Measurements from ENCODE around the gene TMPRSS4. TPM values are rescaled to one million over a fixed set of nuclear protein-coding genes. Genes with fewer than 3 reads are reported as not detected.

Gene TMPRSS4
- total RNA-seq, 1 experiment from 2014 or later = not detected

GRCh38 chr11:118129471-118130172, 52.7 kb downstream of the TMPRSS4 start:
- H4K5ac ChIP-seq (ENCODE audit: insufficient read length, low read depth, low read length) = no peak overlapping the region
- no peak overlapping the region for H4K8ac ChIP-seq (replicated peaks; ENCODE audit: insufficient read length, low read depth, low read length)
- no peak overlapping the region for H2BK15ac ChIP-seq (ENCODE audit: low read depth, low read length)
- H3K36me3 Mint-ChIP-seq (ENCODE audit: insufficient read depth in 1 of 3, low read depth in 3 of 3) = no peaks in the 10 kb centered on the region
- H3K9me3 ChIP-seq (ENCODE audit: control insufficient read depth, low read depth, low read length) = no peaks in the 10 kb centered on the region
- H3K4me2 ChIP-seq (ENCODE audit: insufficient read depth, insufficient read length, low read length) = no peak overlapping the region
- H3K4me3 Mint-ChIP-seq = no peak overlapping the region
- H2AK5ac ChIP-seq (ENCODE audit: insufficient read length, low read length) = no peak overlapping the region
- no peaks in the 10 kb centered on the region for H3K4me1 ChIP-seq (ENCODE audit: insufficient read depth, low read length)
- H3K27me3 Mint-ChIP-seq (ENCODE audit: low read depth) = peaks cover 15% of the 10 kb centered on the region
- no peak overlapping the region for H3T11ph ChIP-seq (ENCODE audit: low read length)
- H3K23ac ChIP-seq (ENCODE audit: insufficient read length, low read depth, low read length) = no peak overlapping the region
- H3K9ac ChIP-seq (ENCODE audit: extremely low read depth, insufficient read length, low read length) = no peak overlapping the region
- H3K4ac ChIP-seq (ENCODE audit: low read depth, low read length) = no peak overlapping the region
- no peak overlapping the region for H2AFZ ChIP-seq (ENCODE audit: low read length)
- H3K23me2 ChIP-seq (ENCODE audit: insufficient read length, low read depth, low read length, poor library complexity, severe bottlenecking) = no peaks in the 10 kb centered on the region
- TF ChIP-seq CTCF (conservative IDR thresholded peaks at IDR 0.05) = no peak
- no peak overlapping the region for H2BK5ac ChIP-seq (ENCODE audit: insufficient read length, low read length)
- H4K91ac ChIP-seq (ENCODE audit: insufficient read length, low read depth, low read length) = no peak overlapping the region
- no peak overlapping the region for H3K56ac ChIP-seq (ENCODE audit: insufficient read length, low read depth, low read length)
- H2BK20ac ChIP-seq (ENCODE audit: low read depth, low read length, poor library complexity, severe bottlenecking) = no peak overlapping the region
- H3K4me1 Mint-ChIP-seq = peaks cover 6 to 12% of the 10 kb centered on the region in 2 experiments
- DNase-seq = no peak
- H3K79me1 ChIP-seq (ENCODE audit: insufficient read depth, low read depth, low read length, poor library complexity, severe bottlenecking) = no peaks in the 10 kb centered on the region
- H3K27me3 ChIP-seq (ENCODE audit: insufficient read depth, low read length) = no peaks in the 10 kb centered on the region
- no peaks in the 10 kb centered on the region for H4K20me1 ChIP-seq (ENCODE audit: control insufficient read depth, insufficient read depth, insufficient read length)
- H3K14ac ChIP-seq (ENCODE audit: insufficient read depth, low read length) = no peak overlapping the region
- H3K27ac Mint-ChIP-seq = no peak overlapping the region
- no peaks in the 10 kb centered on the region for H3K9me3 Mint-ChIP-seq
- no peaks in the 10 kb centered on the region for H3K79me2 ChIP-seq (ENCODE audit: insufficient read depth, low read length)
- H2BK120ac ChIP-seq (ENCODE audit: low read depth, low read length, poor library complexity, severe bottlenecking) = no peak overlapping the region
- WGBS (ENCODE audit: extremely low coverage, insufficient read length, low lambda C conversion rate) = 100% methylated on average over 1 of the region's 6 CpGs
- no peak overlapping the region for H3K27ac ChIP-seq (ENCODE audit: insufficient read length, low read depth, low read length)
- H3K18ac ChIP-seq (ENCODE audit: insufficient read length, low read depth, low read length) = no peak overlapping the region
- H2BK12ac ChIP-seq (ENCODE audit: insufficient read length, low read depth, low read length) = no peak overlapping the region
